Spinal cord (tissue), 10 donors: ENCODE data around the gene PVALEF. TPM values are rescaled to one million over a fixed set of nuclear protein-coding genes. Genes with fewer than 3 reads are reported as not detected.

ENCODE experiments used
- DNase-seq, 6 donors: peaks; one replicate each; pipeline versions ENCODE4 v3.0.0 to v3.0.0-alpha.2; 2013 to 2015; ENCODE audit warnings: low spot score in 6 of 6, low read depth in 4 of 6
- H3K27ac ChIP-seq: one replicate; pipeline ENCODE4 v1.5.1; 2013; ENCODE audit warnings: low read depth, low read length, control low read depth
- H3K27me3 ChIP-seq: one replicate; pipeline ENCODE4 v1.6.1; 2013; ENCODE audit warnings: low read length; ENCODE audit not compliant: control insufficient read depth, insufficient read depth
- H3K36me3 ChIP-seq: one replicate; pipeline ENCODE4 v1.6.1; 2013; ENCODE audit warnings: low read length; ENCODE audit not compliant: control insufficient read depth, insufficient read depth
- H3K4me1 ChIP-seq: one replicate; pipeline ENCODE4 v1.6.1; 2013; ENCODE audit warnings: low read length; ENCODE audit not compliant: control insufficient read depth, insufficient read depth
- H3K4me3 ChIP-seq: one replicate; pipeline ENCODE4 v1.5.1; 2013; ENCODE audit warnings: low read depth, low read length, control low read depth
- H3K9me3 ChIP-seq: one replicate; pipeline ENCODE4 v1.6.1; 2013; ENCODE audit warnings: low read length; ENCODE audit not compliant: control insufficient read depth, insufficient read depth
- WGBS: methylation state at CpG from one replicate; pipeline ENCODE4 v1.1.5; 2013; ENCODE audit warnings: missing lambda C conversion rate; ENCODE audit not compliant: insufficient coverage; 5-methylcytosine and 5-hydroxymethylcytosine counted together
- polyA plus RNA-seq, 2 donors: library from polyadenylated mRNA; unstranded; fragments of 120-200 nt; gene quantifications; one replicate each; pipeline ENCODE4 v1.2.1, GENCODE V29; 2013; ENCODE audit not compliant: insufficient read length in 2 of 2
- total RNA-seq, 2 donors: library from RNA; depleted of rRNA in 1 of 2; stranded (reverse); fragments of 120-200 nt in 1 of 2; fragments of >200 nt in 1 of 2; gene quantifications; one replicate each; pipeline versions ENCODE4 v1.2.3 to v1.2.4, GENCODE V29; 2013 to 2014
- donor health status: healthy.

Gene PVALEF
- total and polyA plus RNA-seq, 4 donors, result 0.11 to 0.90 (median 0.73) TPM; not detected in 1

- Histone ChIP-seq H3K9me3 (no peaks in the 10 kb centered on the region), H3K4me1 (peaks cover 7% of the 10 kb centered on the region), H3K4me3 (no peak overlapping the region), H3K27me3 (no peaks in the 10 kb centered on the region), H3K36me3 (peaks cover 84% of the 10 kb centered on the region), H3K27ac (no peak overlapping the region)
- DNase-seq, result no peak
- 93% methylated on average over 10 of the region's 12 CpGs for WGBS
Observed at GRCh38 chr17:81206657-81207056, 41.4 kb downstream of the PVALEF start.

- DNase-seq, result no peak
- Histone ChIP-seq H3K36me3 (peaks cover 78% of the 10 kb centered on the region), H3K4me3 (no peak overlapping the region), H3K4me1 (peaks cover 7% of the 10 kb centered on the region), H3K9me3 (no peaks in the 10 kb centered on the region), H3K27me3 (no peaks in the 10 kb centered on the region), H3K27ac (no peak overlapping the region)
- 90% methylated on average over 18 of the region's 21 CpGs for WGBS
Observed at GRCh38 chr17:81207610-81208581, 42.6 kb downstream of the PVALEF start.

GRCh38 chr17:81208651-81209050, 43.3 kb downstream of the PVALEF start:
- no peak for DNase-seq
- peaks cover 70% of the 10 kb centered on the region for H3K36me3 ChIP-seq
- H3K27me3 ChIP-seq, result no peaks in the 10 kb centered on the region
- WGBS, result 96% methylated on average over 10 of the region's 10 CpGs
- H3K4me1 ChIP-seq, result peaks cover 7% of the 10 kb centered on the region
- H3K27ac ChIP-seq, result no peak overlapping the region
- no peak overlapping the region for H3K4me3 ChIP-seq
- H3K9me3 ChIP-seq, result no peaks in the 10 kb centered on the region

- no peak overlapping the region for H3K4me3 ChIP-seq
- H3K4me1 ChIP-seq, result peaks cover 7% of the 10 kb centered on the region
- no peaks in the 10 kb centered on the region for H3K27me3 ChIP-seq
- H3K9me3 ChIP-seq, result no peaks in the 10 kb centered on the region
- H3K36me3 ChIP-seq, result peaks cover 65% of the 10 kb centered on the region
- DNase-seq, result no peak
- 95% methylated on average over 14 of the region's 16 CpGs for WGBS
- no peak overlapping the region for H3K27ac ChIP-seq
Observed at GRCh38 chr17:81209141-81209540, 43.8 kb downstream of the PVALEF start.

- Histone ChIP-seq H3K27ac (no peak overlapping the region), H3K36me3 (peaks cover 57% of the 10 kb centered on the region)
- WGBS, result 49% methylated on average over 6 of the region's 10 CpGs
Observed at GRCh38 chr17:81210466-81210865, 45.2 kb downstream of the PVALEF start.

GRCh38 chr17:81210868-81211267, 45.6 kb downstream of the PVALEF start:
- peaks cover 53% of the 10 kb centered on the region for H3K36me3 ChIP-seq
- no peaks in the 10 kb centered on the region for H3K9me3 ChIP-seq
- H3K4me1 ChIP-seq, result peaks cover 7% of the 10 kb centered on the region
- H3K27me3 ChIP-seq, result no peaks in the 10 kb centered on the region
- WGBS, result 58% methylated on average over 7 of the region's 14 CpGs
- no peak for DNase-seq
- H3K27ac ChIP-seq, result no peak overlapping the region
- H3K4me3 ChIP-seq, result no peak overlapping the region

More at GRCh38 chr17:81210466-81210865, 45.2 kb downstream of the PVALEF start:
- no peaks in the 10 kb centered on the region for H3K27me3 ChIP-seq
- H3K4me3 ChIP-seq, result no peak overlapping the region
- H3K9me3 ChIP-seq, result no peaks in the 10 kb centered on the region
- DNase-seq, result no peak
- peaks cover 7% of the 10 kb centered on the region for H3K4me1 ChIP-seq

- Histone ChIP-seq H3K36me3 (peaks cover 52% of the 10 kb centered on the region), H3K27me3 (no peaks in the 10 kb centered on the region), H3K9me3 (no peaks in the 10 kb centered on the region), H3K4me3 (no peak overlapping the region), H3K27ac (no peak overlapping the region), H3K4me1 (peaks cover 7% of the 10 kb centered on the region)
- no peak for DNase-seq
- WGBS, result 100% methylated on average over 4 of the region's 9 CpGs
Observed at GRCh38 chr17:81212365-81212764, 47.1 kb downstream of the PVALEF start.

- Histone ChIP-seq H3K4me3 (no peak overlapping the region), H3K27me3 (no peaks in the 10 kb centered on the region), H3K4me1 (peaks cover 7% of the 10 kb centered on the region), H3K36me3 (peaks cover 51% of the 10 kb centered on the region), H3K27ac (no peak overlapping the region), H3K9me3 (no peaks in the 10 kb centered on the region)
- 93% methylated on average over 6 of the region's 8 CpGs for WGBS
- no peak for DNase-seq
Observed at GRCh38 chr17:81213978-81214377, 48.7 kb downstream of the PVALEF start.

GRCh38 chr17:81217491-81217890, 52.2 kb downstream of the PVALEF start:
- Histone ChIP-seq H3K4me3 (no peak overlapping the region), H3K27me3 (no peaks in the 10 kb centered on the region), H3K9me3 (no peaks in the 10 kb centered on the region), H3K27ac (no peak overlapping the region), H3K36me3 (peaks cover 44% of the 10 kb centered on the region), H3K4me1 (peaks cover 19% of the 10 kb centered on the region)
- no peak for DNase-seq
- 74% methylated on average over 16 of the region's 18 CpGs for WGBS

- H3K4me3 ChIP-seq, result no peak overlapping the region
- 86% methylated on average over 11 of the region's 13 CpGs for WGBS
- DNase-seq, result no peak
Observed at GRCh38 chr17:81218459-81218858, 53.2 kb downstream of the PVALEF start.

More at GRCh38 chr17:81218459-81218858, 53.2 kb downstream of the PVALEF start:
- Histone ChIP-seq H3K4me1 (peaks cover 22% of the 10 kb centered on the region), H3K27me3 (no peaks in the 10 kb centered on the region), H3K9me3 (no peaks in the 10 kb centered on the region), H3K36me3 (peaks cover 43% of the 10 kb centered on the region), H3K27ac (no peak overlapping the region)
